Adrenal gland (tissue), 12 donors: ENCODE data around the gene SOD3. TPM values are rescaled to one million over a fixed set of nuclear protein-coding genes. Genes with fewer than 3 reads are reported as not detected.

Experiments
- DNase-seq, 7 donors: peaks; one replicate each; pipeline ENCODE4 v3.0.0-alpha.2; 2019 to 2020
- H3K27ac ChIP-seq, 5 donors: fragments of 200-600 bp; sonication (generic) in 4 of 5; 1 replicate in 3 of 5; 2 replicates in 2 of 5; pipeline versions ENCODE4 v1.5.1 to v1.8.0; 2016 to 2020; ENCODE audit warnings: mild to moderate bottlenecking in 1 of 5
- H3K27me3 ChIP-seq: fragments of 200-600 bp; 2 replicates; pipeline ENCODE4 v1.8.0; 2021
- H3K36me3 ChIP-seq, 2 donors: fragments of 200-600 bp; replicated peaks in 1 of 2; 1 replicate in 1 of 2; 2 replicates in 1 of 2; pipeline versions ENCODE4 v1.5.1 to v1.8.0; 2018 to 2022
- H3K4me1 ChIP-seq, 2 donors: fragments of 200-600 bp; replicated peaks in 1 of 2; 1 replicate in 1 of 2; 2 replicates in 1 of 2; pipeline versions ENCODE4 v1.5.1 to v1.8.0; 2018 to 2021
- H3K4me3 ChIP-seq, 4 donors: fragments of 200-600 bp; sonication (generic) in 3 of 4; one replicate each; pipeline ENCODE4 v1.5.1; 2016 to 2018
- H3K9me3 ChIP-seq, 3 donors: fragments of 200-600 bp; sonication (generic) in 1 of 3; replicated peaks in 1 of 3; 1 replicate in 2 of 3; 2 replicates in 1 of 3; pipeline versions ENCODE4 v1.5.1 to v1.8.0; 2016 to 2021
- POLR2A ChIP-seq, 2 donors: fragments of 450-650 bp; IDR thresholded peaks; one replicate each; pipeline ENCODE4 v1.6.1; 2017; ENCODE audit warnings: antibody characterized with exemption in 2 of 2, mild to moderate bottlenecking in 2 of 2, moderate library complexity in 1 of 2
- WGBS, 4 donors: extraction: QIAGEN DNeasy Blood & Tissue Kit in 2 of 4; methylation state at CpG; one replicate each; pipeline versions ENCODE4 v1.1.5 to v1.1.7; 2013 to 2017; 5-methylcytosine and 5-hydroxymethylcytosine counted together
- intact Hi-C, 2 donors: fragments of 100-400 bp; cut with DNase I; formaldehyde crosslinking; loops; one replicate each; pipeline versions ENCODE4 v1.14.1 to v1.15.0; 2022 to 2023
- polyA plus RNA-seq, 3 donors: library from polyadenylated mRNA; stranded (reverse); fragments of 200-250 nt in 2 of 3; fragments of 350-450 nt in 1 of 3; fragmentation: Illumina TruSeq in 1 of 3; extraction: RNeasy Lipid Tissue Mini Kit (QIAGEN cat#74804) in 1 of 3; gene quantifications; one replicate each; pipeline ENCODE4 v1.2.3, GENCODE V29; 2013 to 2014
- total RNA-seq, 9 donors: library from RNA; depleted of rRNA in 4 of 9; stranded (reverse); fragments of >200 nt in 4 of 9; fragments of 120-200 nt in 1 of 9; fragmentation: NEBNext Ultra II Directional in 1 of 9; extraction: Animal tissue kit (Norgen Biotek cat#: 25700) in 1 of 9; gene quantifications; one replicate each; pipeline versions ENCODE4 v1.1.0 to v1.2.4, GENCODE V29; 2013 to 2023
- TF ChIP-seq, protein P1 (sequence below), 6 experiments: fragments of 450-650 bp in 4 of 6; fragments of 200-600 bp in 2 of 6; sonication (generic) in 1 of 6; IDR thresholded peaks; 1 replicate in 5 of 6; 2 replicates in 1 of 6; pipeline versions ENCODE4 v1.5.1 to v1.8.0; 2016 to 2021; ENCODE audit warnings: antibody characterized with exemption in 6 of 6, mild to moderate bottlenecking in 2 of 6, moderate library complexity in 1 of 6
- donor health status: healthy with polysubstance abuse.
- donor health status: Bipolar disorder and iron deficiency.
- donor health status: DM: yes; HTN: yes; CAD: no.
- donor health status: DM: no; HTN: no; CAD: no.
- donor health status: DM: no; HTN: no; CAD: no.
- donor health status: DM: yes; HTN: yes; CAD: no.

SOD3 gene
- total and polyA plus RNA-seq, 12 donors = 0.39 to 55.6 (median 23.1) TPM

DNA sequence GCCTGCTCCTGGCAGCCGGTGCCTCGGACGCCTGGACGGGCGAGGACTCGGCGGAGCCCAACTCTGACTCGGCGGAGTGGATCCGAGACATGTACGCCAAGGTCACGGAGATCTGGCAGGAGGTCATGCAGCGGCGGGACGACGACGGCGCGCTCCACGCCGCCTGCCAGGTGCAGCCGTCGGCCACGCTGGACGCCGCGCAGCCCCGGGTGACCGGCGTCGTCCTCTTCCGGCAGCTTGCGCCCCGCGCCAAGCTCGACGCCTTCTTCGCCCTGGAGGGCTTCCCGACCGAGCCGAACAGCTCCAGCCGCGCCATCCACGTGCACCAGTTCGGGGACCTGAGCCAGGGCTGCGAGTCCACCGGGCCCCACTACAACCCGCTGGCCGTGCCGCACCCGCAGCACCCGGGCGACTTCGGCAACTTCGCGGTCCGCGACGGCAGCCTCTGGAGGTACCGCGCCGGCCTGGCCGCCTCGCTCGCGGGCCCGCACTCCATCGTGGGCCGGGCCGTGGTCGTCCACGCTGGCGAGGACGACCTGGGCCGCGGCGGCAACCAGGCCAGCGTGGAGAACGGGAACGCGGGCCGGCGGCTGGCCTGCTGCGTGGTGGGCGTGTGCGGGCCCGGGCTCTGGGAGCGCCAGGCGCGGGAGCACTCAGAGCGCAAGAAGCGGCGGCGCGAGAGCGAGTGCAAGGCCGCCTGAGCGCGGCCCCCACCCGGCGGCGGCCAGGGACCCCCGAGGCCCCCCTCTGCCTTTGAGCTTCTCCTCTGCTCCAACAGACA is 4.4 kb downstream of the SOD3 start:
- intact Hi-C loops = no loop called here
- peak overlapping the region in 1 of 4 donors; percentile 47 for H3K4me3 ChIP-seq
- H3K27ac ChIP-seq = no peak overlapping the region
- DNase-seq = peak in 2 of 7 donors; percentile 7 to 26
- TF ChIP-seq POLR2A (IDR thresholded peaks at IDR 0.05) = no peak
- TF ChIP-seq, protein P1, sequence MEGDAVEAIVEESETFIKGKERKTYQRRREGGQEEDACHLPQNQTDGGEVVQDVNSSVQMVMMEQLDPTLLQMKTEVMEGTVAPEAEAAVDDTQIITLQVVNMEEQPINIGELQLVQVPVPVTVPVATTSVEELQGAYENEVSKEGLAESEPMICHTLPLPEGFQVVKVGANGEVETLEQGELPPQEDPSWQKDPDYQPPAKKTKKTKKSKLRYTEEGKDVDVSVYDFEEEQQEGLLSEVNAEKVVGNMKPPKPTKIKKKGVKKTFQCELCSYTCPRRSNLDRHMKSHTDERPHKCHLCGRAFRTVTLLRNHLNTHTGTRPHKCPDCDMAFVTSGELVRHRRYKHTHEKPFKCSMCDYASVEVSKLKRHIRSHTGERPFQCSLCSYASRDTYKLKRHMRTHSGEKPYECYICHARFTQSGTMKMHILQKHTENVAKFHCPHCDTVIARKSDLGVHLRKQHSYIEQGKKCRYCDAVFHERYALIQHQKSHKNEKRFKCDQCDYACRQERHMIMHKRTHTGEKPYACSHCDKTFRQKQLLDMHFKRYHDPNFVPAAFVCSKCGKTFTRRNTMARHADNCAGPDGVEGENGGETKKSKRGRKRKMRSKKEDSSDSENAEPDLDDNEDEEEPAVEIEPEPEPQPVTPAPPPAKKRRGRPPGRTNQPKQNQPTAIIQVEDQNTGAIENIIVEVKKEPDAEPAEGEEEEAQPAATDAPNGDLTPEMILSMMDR (IDR thresholded peaks at IDR 0.05) = no peak
- peaks cover 4 to 19% of the 10 kb centered on the region in 2 donors for H3K4me1 ChIP-seq
- no peaks in the 10 kb centered on the region for H3K36me3 ChIP-seq
- H3K27me3 ChIP-seq = peaks cover 20% of the 10 kb centered on the region
- no peaks in the 10 kb centered on the region for H3K9me3 ChIP-seq
- WGBS, 4 donors = 16 to 39% (median 17%) methylated on average over 34 to 103 of the region's 103 CpGs; no CpG with 5 or more reads in 1 of the 4 donors

DNA sequence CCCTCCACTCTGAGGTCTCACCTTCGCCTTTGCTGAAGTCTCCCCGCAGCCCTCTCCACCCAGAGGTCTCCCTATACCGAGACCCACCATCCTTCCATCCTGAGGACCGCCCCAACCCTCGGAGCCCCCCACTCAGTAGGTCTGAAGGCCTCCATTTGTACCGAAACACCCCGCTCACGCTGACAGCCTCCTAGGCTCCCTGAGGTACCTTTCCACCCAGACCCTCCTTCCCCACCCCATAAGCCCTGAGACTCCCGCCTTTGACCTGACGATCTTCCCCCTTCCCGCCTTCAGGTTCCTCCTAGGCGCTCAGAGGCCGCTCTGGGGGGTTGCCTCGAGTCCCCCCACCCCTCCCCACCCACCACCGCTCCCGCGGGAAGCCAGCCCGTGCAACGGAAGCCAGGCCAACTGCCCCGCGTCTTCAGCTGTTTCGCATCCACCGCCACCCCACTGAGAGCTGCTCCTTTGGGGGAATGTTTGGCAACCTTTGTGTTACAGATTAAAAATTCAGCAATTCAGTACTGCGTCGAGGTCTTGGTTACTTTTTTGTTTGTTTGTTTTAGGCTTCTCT is 5.0 kb downstream of the SOD3 start:
- TF ChIP-seq, protein P1 (IDR thresholded peaks at IDR 0.05) = no peak
- no peak for TF ChIP-seq POLR2A (IDR thresholded peaks at IDR 0.05)
- intact Hi-C loops = no loop called here

DNA sequence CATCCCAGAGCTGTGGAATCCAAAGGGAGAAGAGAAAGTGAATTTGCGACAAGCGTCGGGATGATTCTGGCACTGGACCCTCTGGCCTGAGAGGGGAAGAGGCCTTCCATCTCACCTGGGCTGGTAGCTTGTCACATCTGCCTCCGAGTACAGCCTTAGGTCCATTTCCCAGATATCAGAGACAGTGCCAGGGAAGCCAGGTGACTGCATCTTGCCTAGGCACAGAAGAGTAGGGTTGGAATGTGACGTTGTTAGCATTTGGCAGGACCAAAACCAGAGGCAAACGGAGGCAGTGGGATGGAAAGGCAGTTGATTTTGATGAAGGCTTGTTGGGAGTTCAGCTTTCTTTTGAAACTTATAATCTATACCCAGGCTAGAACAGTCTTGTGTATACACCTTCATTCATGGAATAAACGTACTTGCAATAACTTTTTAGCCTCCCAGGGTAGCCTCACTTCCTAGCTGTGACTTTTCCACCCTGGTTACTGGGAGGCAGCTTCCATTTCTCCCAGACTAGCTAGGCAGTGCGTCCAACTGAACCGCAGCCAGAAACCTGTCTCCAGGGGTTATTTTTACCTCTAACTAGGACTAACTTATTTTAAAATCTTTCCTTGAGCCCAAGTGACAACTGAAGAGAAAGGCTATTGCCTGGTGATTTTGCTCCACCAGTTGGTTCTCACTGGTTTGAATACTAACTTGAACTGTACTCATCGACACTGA is 5.9 kb downstream of the SOD3 start:
- no peak for DNase-seq
- Histone ChIP-seq H3K9me3 (no peaks in the 10 kb centered on the region), H3K27me3 (peaks cover 20% of the 10 kb centered on the region), H3K27ac (no peak overlapping the region), H3K36me3 (no peaks in the 10 kb centered on the region), H3K4me1 (peaks cover 0 to 11% of the 10 kb centered on the region in 2 donors), H3K4me3 (peak overlapping the region in 1 of 4 donors; percentile 47)
- 72 to 78% (median 73%) methylated on average over 10 of the region's 10 CpGs for WGBS, 4 donors
- TF ChIP-seq, protein P1 (IDR thresholded peaks at IDR 0.05) = no peak
- no peak for TF ChIP-seq POLR2A (IDR thresholded peaks at IDR 0.05)
- intact Hi-C loops = no loop called here

More for the DNA sequence above, 5.0 kb downstream of the SOD3 start:
- Histone ChIP-seq H3K36me3 (no peaks in the 10 kb centered on the region), H3K4me3 (peak overlapping the region in 1 of 4 donors; percentile 47), H3K4me1 (peaks cover 0 to 14% of the 10 kb centered on the region in 2 donors), H3K27me3 (peaks cover 20% of the 10 kb centered on the region), H3K9me3 (no peaks in the 10 kb centered on the region), H3K27ac (no peak overlapping the region)
- 12 to 24% (median 16%) methylated on average over 17 to 25 of the region's 25 CpGs for WGBS, 4 donors
- DNase-seq = no peak

DNA sequence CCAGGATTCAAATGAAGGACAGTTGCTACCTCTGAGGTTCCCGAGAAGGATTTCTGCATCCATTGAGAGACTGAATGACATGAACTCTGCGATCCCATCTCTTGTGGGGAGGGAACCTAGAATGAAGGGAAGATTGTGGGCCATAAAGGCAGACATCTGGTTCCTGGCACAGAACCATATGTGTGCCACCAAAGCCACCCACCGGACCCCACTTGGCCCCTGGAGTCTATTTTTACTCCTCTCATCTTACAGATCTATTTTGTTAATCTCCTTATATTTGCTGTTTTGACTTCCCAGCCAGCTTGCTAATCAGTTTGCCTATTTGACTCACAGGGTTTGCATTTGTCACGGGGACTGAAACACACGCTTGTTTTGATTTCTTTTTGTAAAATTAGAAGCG is 7.3 kb downstream of the SOD3 start:
- peaks cover 0 to 11% of the 10 kb centered on the region in 2 donors for H3K4me1 ChIP-seq
- no peak overlapping the region for H3K4me3 ChIP-seq
- no peaks in the 10 kb centered on the region for H3K9me3 ChIP-seq
- H3K27me3 ChIP-seq = peaks cover 20% of the 10 kb centered on the region
- no peak for TF ChIP-seq POLR2A (IDR thresholded peaks at IDR 0.05)
- TF ChIP-seq, protein P1 (IDR thresholded peaks at IDR 0.05) = no peak
- intact Hi-C loops = no loop called here
- WGBS, 4 donors = 65 to 81% (median 78%) methylated on average over 6 of the region's 6 CpGs
- H3K36me3 ChIP-seq = no peaks in the 10 kb centered on the region
- H3K27ac ChIP-seq = no peak overlapping the region
- DNase-seq = no peak
